ENCODE measurements around the gene UNC13B.
"Not testable (repeated sequence)": the region's sequence is repeated elsewhere in the genome, so short reads cannot be mapped to it uniquely, and the experiment has no call there.

The UNC13B gene

GRCh38 chr9:35226651-35227050, 64.8 kb downstream of the UNC13B start:
- no peak for DNase-seq (ENCODE audit: low read depth)

GRCh38 chr9:35227284-35227683, 65.5 kb downstream of the UNC13B start:
- DNase-seq (ENCODE audit: low read depth): no peak

GRCh38 chr9:35229066-35229778, 67.4 kb downstream of the UNC13B start:
- DNase-seq (ENCODE audit: low read depth): no peak

- DNase-seq (ENCODE audit: low read depth): no peak
Observed at GRCh38 chr9:35229779-35230143, 68.0 kb downstream of the UNC13B start.

GRCh38 chr9:35232867-35233544, 71.2 kb downstream of the UNC13B start:
- no peak for DNase-seq (ENCODE audit: low read depth)

- DNase-seq (ENCODE audit: low read depth): no peak
Observed at GRCh38 chr9:35236692-35237091, 74.9 kb downstream of the UNC13B start.

- no peak for DNase-seq (ENCODE audit: low read depth)
Observed at GRCh38 chr9:35237311-35237710, 75.5 kb downstream of the UNC13B start.

- DNase-seq (ENCODE audit: low read depth): not testable (repeated sequence)
Observed at GRCh38 chr9:35245945-35246344, 84.1 kb downstream of the UNC13B start.

GRCh38 chr9:35253075-35253474, 91.3 kb downstream of the UNC13B start:
- no peak for DNase-seq (ENCODE audit: low read depth)

- no peak for DNase-seq (ENCODE audit: low read depth)
Observed at GRCh38 chr9:35254237-35254636, 92.4 kb downstream of the UNC13B start.

GRCh38 chr9:35254984-35255857, 93.4 kb downstream of the UNC13B start:
- no peak for DNase-seq (ENCODE audit: low read depth)

- DNase-seq (ENCODE audit: low read depth): no peak
Observed at GRCh38 chr9:35257986-35258659, 96.3 kb downstream of the UNC13B start.

- DNase-seq (ENCODE audit: low read depth): peak; percentile 80
Observed at GRCh38 chr9:35258660-35259474, 97.1 kb downstream of the UNC13B start.

GRCh38 chr9:35260186-35260585, 98.4 kb downstream of the UNC13B start:
- DNase-seq (ENCODE audit: low read depth): no peak

GRCh38 chr9:35262064-35262463, 100.3 kb downstream of the UNC13B start:
- DNase-seq (ENCODE audit: low read depth): no peak

- no peak for DNase-seq (ENCODE audit: low read depth)
Observed at GRCh38 chr9:35267710-35268109, 105.9 kb downstream of the UNC13B start.

GRCh38 chr9:35269919-35270318, 108.1 kb downstream of the UNC13B start:
- DNase-seq (ENCODE audit: low read depth): no peak

GRCh38 chr9:35271637-35272036, 109.8 kb downstream of the UNC13B start:
- DNase-seq (ENCODE audit: low read depth): no peak

GRCh38 chr9:35272989-35273388, 111.2 kb downstream of the UNC13B start:
- DNase-seq (ENCODE audit: low read depth): peak; percentile 83

GRCh38 chr9:35273591-35273990, 111.8 kb downstream of the UNC13B start:
- DNase-seq (ENCODE audit: low read depth): no peak

GRCh38 chr9:35274993-35275392, 113.2 kb downstream of the UNC13B start:
- DNase-seq (ENCODE audit: low read depth): no peak
